ENCODE measurements around the gene GRID2IP.

The GRID2IP gene

DNA sequence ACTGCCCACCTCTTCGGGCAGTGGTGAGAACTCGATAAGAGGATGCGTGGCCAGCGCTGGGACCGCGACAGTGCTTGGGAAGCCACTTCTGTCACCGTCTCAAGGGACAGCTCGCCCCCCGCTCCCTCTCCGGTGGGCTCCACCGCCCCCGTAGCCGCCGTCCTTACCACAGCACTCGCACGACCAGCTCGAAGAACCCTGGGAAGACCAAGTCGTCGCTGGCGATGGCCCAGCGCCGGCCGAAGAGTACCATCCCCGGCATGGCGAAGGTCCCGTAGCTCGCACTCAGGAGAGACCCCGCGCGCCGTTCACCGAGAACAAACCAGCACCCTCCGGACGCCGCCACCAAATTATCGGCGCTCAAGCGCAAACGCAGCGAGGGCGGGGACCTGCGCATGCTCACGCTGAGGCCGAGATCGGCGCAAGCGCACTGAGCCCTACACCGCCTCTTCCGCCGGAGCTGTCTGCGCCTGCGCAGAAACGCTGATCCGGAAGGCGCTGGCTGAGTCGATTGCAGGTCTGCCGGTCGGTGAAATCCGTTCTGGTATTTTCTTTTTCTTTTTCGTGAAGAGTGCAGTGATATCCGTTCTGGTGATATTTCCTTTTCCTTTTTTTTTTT, 103.6 kb downstream of the GRID2IP start, which contains the start of gene DAGLB (continued):
- TF ChIP-seq, protein P1, sequence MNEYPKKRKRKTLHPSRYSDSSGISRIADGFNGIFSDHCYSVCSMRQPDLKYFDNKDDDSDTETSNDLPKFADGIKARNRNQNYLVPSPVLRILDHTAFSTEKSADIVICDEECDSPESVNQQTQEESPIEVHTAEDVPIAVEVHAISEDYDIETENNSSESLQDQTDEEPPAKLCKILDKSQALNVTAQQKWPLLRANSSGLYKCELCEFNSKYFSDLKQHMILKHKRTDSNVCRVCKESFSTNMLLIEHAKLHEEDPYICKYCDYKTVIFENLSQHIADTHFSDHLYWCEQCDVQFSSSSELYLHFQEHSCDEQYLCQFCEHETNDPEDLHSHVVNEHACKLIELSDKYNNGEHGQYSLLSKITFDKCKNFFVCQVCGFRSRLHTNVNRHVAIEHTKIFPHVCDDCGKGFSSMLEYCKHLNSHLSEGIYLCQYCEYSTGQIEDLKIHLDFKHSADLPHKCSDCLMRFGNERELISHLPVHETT (tag by site-specific recombination; IDR thresholded peaks at IDR 0.05): no peak
- TF ChIP-seq, protein P2, sequence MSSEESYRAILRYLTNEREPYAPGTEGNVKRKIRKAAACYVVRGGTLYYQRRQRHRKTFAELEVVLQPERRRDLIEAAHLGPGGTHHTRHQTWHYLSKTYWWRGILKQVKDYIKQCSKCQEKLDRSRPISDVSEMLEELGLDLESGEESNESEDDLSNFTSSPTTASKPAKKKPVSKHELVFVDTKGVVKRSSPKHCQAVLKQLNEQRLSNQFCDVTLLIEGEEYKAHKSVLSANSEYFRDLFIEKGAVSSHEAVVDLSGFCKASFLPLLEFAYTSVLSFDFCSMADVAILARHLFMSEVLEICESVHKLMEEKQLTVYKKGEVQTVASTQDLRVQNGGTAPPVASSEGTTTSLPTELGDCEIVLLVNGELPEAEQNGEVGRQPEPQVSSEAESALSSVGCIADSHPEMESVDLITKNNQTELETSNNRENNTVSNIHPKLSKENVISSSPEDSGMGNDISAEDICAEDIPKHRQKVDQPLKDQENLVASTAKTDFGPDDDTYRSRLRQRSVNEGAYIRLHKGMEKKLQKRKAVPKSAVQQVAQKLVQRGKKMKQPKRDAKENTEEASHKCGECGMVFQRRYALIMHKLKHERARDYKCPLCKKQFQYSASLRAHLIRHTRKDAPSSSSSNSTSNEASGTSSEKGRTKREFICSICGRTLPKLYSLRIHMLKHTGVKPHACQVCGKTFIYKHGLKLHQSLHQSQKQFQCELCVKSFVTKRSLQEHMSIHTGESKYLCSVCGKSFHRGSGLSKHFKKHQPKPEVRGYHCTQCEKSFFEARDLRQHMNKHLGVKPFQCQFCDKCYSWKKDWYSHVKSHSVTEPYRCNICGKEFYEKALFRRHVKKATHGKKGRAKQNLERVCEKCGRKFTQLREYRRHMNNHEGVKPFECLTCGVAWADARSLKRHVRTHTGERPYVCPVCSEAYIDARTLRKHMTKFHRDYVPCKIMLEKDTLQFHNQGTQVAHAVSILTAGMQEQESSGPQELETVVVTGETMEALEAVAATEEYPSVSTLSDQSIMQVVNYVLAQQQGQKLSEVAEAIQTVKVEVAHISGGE (tag by site-specific recombination; conservative IDR thresholded peaks at IDR 0.05; ENCODE audit: low read depth): no peak
- no peak for TF ChIP-seq HOXC10 (CRISPR knock-in tag; IDR thresholded peaks at IDR 0.05)
- TF ChIP-seq WT1 (tag by site-specific recombination; IDR thresholded peaks at IDR 0.05): 0 out of 2 replicates have a peak, but pooled peaks have one; percentile 12
- TF ChIP-seq ZNF677 (tag by site-specific recombination; IDR thresholded peaks at IDR 0.05): no peak
- no peak for TF ChIP-seq BCL11A (tag by site-specific recombination; IDR thresholded peaks at IDR 0.05; ENCODE audit: low read depth)
- TF ChIP-seq SALL2 (tag by site-specific recombination; IDR thresholded peaks at IDR 0.05; ENCODE audit: borderline replicate concordance): no peak
- no peak for TF ChIP-seq ZNF248 (tag by site-specific recombination; IDR thresholded peaks at IDR 0.05)
- TF ChIP-seq ZNF23 (tag by site-specific recombination; IDR thresholded peaks at IDR 0.05; ENCODE audit: borderline replicate concordance): no peak
- TF ChIP-seq ZNF416 (tag by site-specific recombination; IDR thresholded peaks at IDR 0.05): no peak
- no peak for TF ChIP-seq ZNF629 (tag by site-specific recombination; IDR thresholded peaks at IDR 0.05)
- TF ChIP-seq YY1 (tag by site-specific recombination; IDR thresholded peaks at IDR 0.05): no peak
- no peak for TF ChIP-seq PRDM1 (tag by site-specific recombination; IDR thresholded peaks at IDR 0.05)
- TF ChIP-seq ZNF623 (tag by site-specific recombination; IDR thresholded peaks at IDR 0.05): no peak
- TF ChIP-seq ZNF621 (tag by site-specific recombination; IDR thresholded peaks at IDR 0.05): no peak
- TF ChIP-seq ZNF335 (tag by site-specific recombination; conservative IDR thresholded peaks at IDR 0.05): 0 out of 2 replicates have a peak, but pooled peaks have one; percentile 4
- no peak for TF ChIP-seq ZNF292 (tag by site-specific recombination; IDR thresholded peaks at IDR 0.05; ENCODE audit: borderline replicate concordance, low read depth)
- TF ChIP-seq, protein P3, sequence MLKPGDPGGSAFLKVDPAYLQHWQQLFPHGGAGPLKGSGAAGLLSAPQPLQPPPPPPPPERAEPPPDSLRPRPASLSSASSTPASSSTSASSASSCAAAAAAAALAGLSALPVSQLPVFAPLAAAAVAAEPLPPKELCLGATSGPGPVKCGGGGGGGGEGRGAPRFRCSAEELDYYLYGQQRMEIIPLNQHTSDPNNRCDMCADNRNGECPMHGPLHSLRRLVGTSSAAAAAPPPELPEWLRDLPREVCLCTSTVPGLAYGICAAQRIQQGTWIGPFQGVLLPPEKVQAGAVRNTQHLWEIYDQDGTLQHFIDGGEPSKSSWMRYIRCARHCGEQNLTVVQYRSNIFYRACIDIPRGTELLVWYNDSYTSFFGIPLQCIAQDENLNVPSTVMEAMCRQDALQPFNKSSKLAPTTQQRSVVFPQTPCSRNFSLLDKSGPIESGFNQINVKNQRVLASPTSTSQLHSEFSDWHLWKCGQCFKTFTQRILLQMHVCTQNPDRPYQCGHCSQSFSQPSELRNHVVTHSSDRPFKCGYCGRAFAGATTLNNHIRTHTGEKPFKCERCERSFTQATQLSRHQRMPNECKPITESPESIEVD (tag by site-specific recombination; IDR thresholded peaks at IDR 0.05): no peak
- TF ChIP-seq, protein P4, sequence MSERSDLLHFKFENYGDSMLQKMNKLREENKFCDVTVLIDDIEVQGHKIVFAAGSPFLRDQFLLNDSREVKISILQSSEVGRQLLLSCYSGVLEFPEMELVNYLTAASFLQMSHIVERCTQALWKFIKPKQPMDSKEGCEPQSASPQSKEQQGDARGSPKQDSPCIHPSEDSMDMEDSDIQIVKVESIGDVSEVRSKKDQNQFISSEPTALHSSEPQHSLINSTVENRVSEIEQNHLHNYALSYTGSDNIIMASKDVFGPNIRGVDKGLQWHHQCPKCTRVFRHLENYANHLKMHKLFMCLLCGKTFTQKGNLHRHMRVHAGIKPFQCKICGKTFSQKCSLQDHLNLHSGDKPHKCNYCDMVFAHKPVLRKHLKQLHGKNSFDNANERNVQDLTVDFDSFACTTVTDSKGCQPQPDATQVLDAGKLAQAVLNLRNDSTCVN (tag by site-specific recombination; optimal IDR thresholded peaks at IDR 0.05): peak; percentile 64
- TF ChIP-seq SCRT2 (tag by site-specific recombination; IDR thresholded peaks at IDR 0.05): no peak
- TF ChIP-seq ZNF530 (tag by site-specific recombination; IDR thresholded peaks at IDR 0.05; ENCODE audit: low read depth): no peak
- peak; percentile 36; the same call in 1 of the 2 replicates for TF ChIP-seq ZFHX2 (tag by site-specific recombination; conservative IDR thresholded peaks at IDR 0.05)
- no peak for TF ChIP-seq ZNF837 (tag by site-specific recombination; IDR thresholded peaks at IDR 0.05)
- TF ChIP-seq, protein P5, sequence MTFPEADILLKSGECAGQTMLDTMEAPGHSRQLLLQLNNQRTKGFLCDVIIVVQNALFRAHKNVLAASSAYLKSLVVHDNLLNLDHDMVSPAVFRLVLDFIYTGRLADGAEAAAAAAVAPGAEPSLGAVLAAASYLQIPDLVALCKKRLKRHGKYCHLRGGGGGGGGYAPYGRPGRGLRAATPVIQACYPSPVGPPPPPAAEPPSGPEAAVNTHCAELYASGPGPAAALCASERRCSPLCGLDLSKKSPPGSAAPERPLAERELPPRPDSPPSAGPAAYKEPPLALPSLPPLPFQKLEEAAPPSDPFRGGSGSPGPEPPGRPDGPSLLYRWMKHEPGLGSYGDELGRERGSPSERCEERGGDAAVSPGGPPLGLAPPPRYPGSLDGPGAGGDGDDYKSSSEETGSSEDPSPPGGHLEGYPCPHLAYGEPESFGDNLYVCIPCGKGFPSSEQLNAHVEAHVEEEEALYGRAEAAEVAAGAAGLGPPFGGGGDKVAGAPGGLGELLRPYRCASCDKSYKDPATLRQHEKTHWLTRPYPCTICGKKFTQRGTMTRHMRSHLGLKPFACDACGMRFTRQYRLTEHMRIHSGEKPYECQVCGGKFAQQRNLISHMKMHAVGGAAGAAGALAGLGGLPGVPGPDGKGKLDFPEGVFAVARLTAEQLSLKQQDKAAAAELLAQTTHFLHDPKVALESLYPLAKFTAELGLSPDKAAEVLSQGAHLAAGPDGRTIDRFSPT (tag by site-specific recombination; IDR thresholded peaks at IDR 0.05): no peak
- no peak for TF ChIP-seq TRIM28 (IDR thresholded peaks at IDR 0.05; ENCODE audit: borderline replicate concordance, low read length)
- TF ChIP-seq ZNF214 (tag by site-specific recombination; IDR thresholded peaks at IDR 0.05; ENCODE audit: borderline replicate concordance): no peak
- 0 out of 2 replicates have a peak, but pooled peaks have one; percentile 5 for TF ChIP-seq ZNF341 (tag by site-specific recombination; IDR thresholded peaks at IDR 0.05; ENCODE audit: low read depth)
- no peak for TF ChIP-seq ZNF510 (tag by site-specific recombination; IDR thresholded peaks at IDR 0.05; ENCODE audit: insufficient replicate concordance)
- 0 out of 2 replicates have a peak, but pooled peaks have one; percentile 15 for TF ChIP-seq ZNF157 (tag by site-specific recombination; IDR thresholded peaks at IDR 0.05)
- TF ChIP-seq ZNF133 (tag by site-specific recombination; IDR thresholded peaks at IDR 0.05): no peak
- no peak for TF ChIP-seq ZNF610 (tag by site-specific recombination; IDR thresholded peaks at IDR 0.05; ENCODE audit: borderline replicate concordance)
- TF ChIP-seq ZNF707 (tag by site-specific recombination; IDR thresholded peaks at IDR 0.05): no peak

Measured in HEK293 (cell line).